Osteocyte (in vitro differentiated cells): ENCODE data around the gene FLT1. TPM values are rescaled to one million over a fixed set of nuclear protein-coding genes. Genes with fewer than 3 reads are reported as not detected.

ENCODE experiments used
- DNase-seq: peaks from one replicate; pipeline ENCODE4 v3.0.0; 2021; ENCODE audit warnings: mixed read lengths; ENCODE audit not compliant: unreplicated experiment; ENCODE audit errors: extremely low spot score
- H3K27ac Mint-ChIP-seq: one replicate; pipeline ENCODE4 v1.8.0; 2021; ENCODE audit warnings: mild to moderate bottlenecking, mixed read lengths; ENCODE audit not compliant: unreplicated experiment
- H3K27me3 Mint-ChIP-seq: one replicate; pipeline ENCODE4 v1.8.0; 2021; ENCODE audit warnings: mixed read lengths; ENCODE audit not compliant: unreplicated experiment
- H3K36me3 Mint-ChIP-seq: one replicate; pipeline ENCODE4 v1.8.0; 2021; ENCODE audit warnings: mixed read lengths; ENCODE audit not compliant: unreplicated experiment
- H3K4me1 Mint-ChIP-seq: one replicate; pipeline ENCODE4 v1.8.0; 2021; ENCODE audit warnings: mixed read lengths; ENCODE audit not compliant: unreplicated experiment
- H3K4me3 Mint-ChIP-seq: one replicate; pipeline ENCODE4 v1.8.0; 2021; ENCODE audit warnings: mild to moderate bottlenecking, moderate library complexity, mixed read lengths; ENCODE audit not compliant: unreplicated experiment
- H3K9me3 Mint-ChIP-seq: one replicate; pipeline ENCODE4 v1.8.0; 2021; ENCODE audit warnings: mixed read lengths; ENCODE audit not compliant: unreplicated experiment
- total RNA-seq: library from RNA; stranded (reverse); gene quantifications from 2 replicates; pipeline ENCODE4 v1.2.1, GENCODE V29; 2021
- TF ChIP-seq, protein P1 (sequence below): fragments of 200-600 bp; sonication (generic); IDR thresholded peaks from 2 replicates; pipeline ENCODE4 v1.5.0; 2021; ENCODE audit warnings: antibody characterized with exemption, mild to moderate bottlenecking, moderate library complexity

Gene FLT1
- total RNA-seq, 1 donor from 2014 or later = 3.4 TPM

DNA sequence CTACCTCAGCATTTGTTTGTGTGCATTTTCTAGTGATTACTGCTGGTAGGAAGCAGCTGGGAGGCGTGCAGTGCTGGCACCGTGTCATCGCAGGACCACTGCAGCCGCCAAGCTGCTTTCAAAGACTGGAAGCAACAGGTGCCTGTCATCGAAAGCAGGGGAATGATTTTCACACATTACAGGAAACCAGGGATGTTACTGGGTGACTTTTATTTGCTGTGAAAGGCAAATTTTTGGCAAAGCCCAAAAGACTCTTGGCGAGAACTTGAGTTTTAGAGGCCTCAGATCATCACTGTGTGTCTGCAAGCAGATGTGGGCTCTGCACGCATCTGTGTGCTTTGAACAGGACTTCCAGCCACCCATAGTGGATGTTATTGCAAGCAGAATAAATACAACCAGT lies 176.4 kb downstream of the FLT1 start:
- Mint-ChIP-seq H3K4me3 (no peak overlapping the region), H3K4me1 (peaks cover 17% of the 10 kb centered on the region), H3K27me3 (no peaks in the 10 kb centered on the region), H3K27ac (no peak overlapping the region), H3K9me3 (no peaks in the 10 kb centered on the region), H3K36me3 (no peaks in the 10 kb centered on the region)
- TF ChIP-seq, protein P1, sequence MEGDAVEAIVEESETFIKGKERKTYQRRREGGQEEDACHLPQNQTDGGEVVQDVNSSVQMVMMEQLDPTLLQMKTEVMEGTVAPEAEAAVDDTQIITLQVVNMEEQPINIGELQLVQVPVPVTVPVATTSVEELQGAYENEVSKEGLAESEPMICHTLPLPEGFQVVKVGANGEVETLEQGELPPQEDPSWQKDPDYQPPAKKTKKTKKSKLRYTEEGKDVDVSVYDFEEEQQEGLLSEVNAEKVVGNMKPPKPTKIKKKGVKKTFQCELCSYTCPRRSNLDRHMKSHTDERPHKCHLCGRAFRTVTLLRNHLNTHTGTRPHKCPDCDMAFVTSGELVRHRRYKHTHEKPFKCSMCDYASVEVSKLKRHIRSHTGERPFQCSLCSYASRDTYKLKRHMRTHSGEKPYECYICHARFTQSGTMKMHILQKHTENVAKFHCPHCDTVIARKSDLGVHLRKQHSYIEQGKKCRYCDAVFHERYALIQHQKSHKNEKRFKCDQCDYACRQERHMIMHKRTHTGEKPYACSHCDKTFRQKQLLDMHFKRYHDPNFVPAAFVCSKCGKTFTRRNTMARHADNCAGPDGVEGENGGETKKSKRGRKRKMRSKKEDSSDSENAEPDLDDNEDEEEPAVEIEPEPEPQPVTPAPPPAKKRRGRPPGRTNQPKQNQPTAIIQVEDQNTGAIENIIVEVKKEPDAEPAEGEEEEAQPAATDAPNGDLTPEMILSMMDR = no peak
- no peak for DNase-seq

DNA sequence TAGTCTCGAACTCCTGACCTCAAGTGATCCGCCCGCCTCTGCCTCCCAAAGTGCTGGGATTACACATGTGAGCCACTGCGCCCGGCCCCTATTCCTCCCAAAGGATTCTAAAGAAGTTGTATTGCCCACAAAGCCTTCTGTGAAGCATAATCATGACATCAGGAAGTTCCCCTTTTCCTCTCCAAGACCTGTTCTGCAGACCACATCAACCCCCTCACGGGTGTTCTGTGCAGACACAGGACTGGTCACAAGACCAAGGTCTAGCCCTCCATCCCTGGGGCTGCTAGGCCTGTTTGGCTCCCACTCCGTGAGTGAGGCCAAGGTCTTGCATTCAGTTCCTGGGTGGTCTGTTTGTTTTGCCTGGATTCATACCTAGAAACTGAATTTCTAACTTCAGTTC lies 178.1 kb downstream of the FLT1 start:
- no peak overlapping the region for H3K27ac Mint-ChIP-seq
- H3K4me1 Mint-ChIP-seq = peaks cover 6% of the 10 kb centered on the region
- TF ChIP-seq, protein P1 = no peak
- no peak overlapping the region for H3K4me3 Mint-ChIP-seq
- H3K9me3 Mint-ChIP-seq = no peaks in the 10 kb centered on the region
- no peaks in the 10 kb centered on the region for H3K36me3 Mint-ChIP-seq
- DNase-seq = no peak
- no peaks in the 10 kb centered on the region for H3K27me3 Mint-ChIP-seq

DNA sequence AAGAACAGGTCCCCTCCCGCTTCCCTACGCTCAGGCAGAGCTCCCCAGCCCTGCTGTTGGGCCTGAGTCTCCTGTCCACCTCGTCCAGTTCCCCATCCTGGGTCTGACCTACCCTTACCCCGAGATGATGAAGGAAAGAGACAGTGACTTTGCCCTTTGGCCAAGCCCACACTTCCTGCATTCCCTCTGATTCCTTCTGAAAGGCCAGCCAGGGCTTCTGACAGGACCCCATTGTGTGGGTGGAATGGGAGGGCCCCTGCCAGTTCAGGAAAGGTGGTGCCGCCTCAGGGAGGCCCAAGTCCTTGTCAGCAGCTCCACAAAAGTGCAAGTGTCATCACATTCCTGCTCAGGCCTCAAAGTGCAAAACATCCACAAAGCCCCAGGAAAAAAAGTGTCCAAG lies 178.8 kb downstream of the FLT1 start:
- Mint-ChIP-seq H3K36me3 (no peaks in the 10 kb centered on the region), H3K27me3 (no peaks in the 10 kb centered on the region), H3K27ac (no peak overlapping the region), H3K9me3 (no peaks in the 10 kb centered on the region), H3K4me1 (peaks cover 5% of the 10 kb centered on the region), H3K4me3 (no peak overlapping the region)
- TF ChIP-seq, protein P1 = no peak
- no peak for DNase-seq

DNA sequence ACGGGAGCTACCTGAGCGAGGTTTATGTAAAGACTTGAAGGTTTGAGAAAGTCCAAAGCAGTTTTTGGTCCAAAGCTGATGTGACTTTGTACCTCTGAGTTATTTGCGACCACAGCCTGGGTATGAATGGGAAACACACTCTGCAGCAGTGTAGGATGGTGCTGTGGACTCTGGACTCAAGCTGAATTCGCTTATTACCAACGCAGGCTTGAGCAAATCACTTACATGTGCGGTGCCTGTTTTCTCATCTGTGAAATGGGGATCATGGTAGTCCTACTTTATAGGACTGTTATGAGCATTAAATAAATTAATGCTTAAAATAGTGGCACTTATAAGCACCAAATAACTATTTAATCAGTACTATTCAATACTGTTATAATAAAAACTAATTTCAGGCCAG lies 180.0 kb downstream of the FLT1 start:
- Mint-ChIP-seq H3K36me3 (no peaks in the 10 kb centered on the region), H3K27ac (no peak overlapping the region), H3K4me3 (no peak overlapping the region)

DNA sequence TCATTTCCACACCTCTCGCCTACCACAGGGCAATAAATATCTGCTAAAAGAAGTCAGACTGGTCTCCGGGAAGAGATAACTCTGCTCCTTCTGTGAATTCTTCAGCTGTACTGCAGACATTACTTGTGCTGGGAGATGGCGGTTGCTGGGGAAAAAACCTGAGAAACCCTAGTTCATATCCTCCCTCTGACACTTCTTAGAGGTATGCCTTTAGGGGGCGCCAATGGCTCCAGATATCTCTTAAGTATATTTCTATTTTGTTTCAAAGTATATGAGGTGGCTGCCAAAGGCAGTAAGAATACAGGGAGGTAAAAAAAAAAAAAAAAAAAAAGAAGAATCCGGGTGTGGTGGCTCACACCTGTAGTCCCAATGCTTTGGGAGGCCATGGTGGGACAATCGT lies 181.3 kb downstream of the FLT1 start:
- peaks cover 5% of the 10 kb centered on the region for H3K4me1 Mint-ChIP-seq
- H3K27me3 Mint-ChIP-seq = no peaks in the 10 kb centered on the region
- H3K9me3 Mint-ChIP-seq = no peaks in the 10 kb centered on the region
- no peak for DNase-seq
- H3K27ac Mint-ChIP-seq = no peak overlapping the region
- no peak overlapping the region for H3K4me3 Mint-ChIP-seq
- TF ChIP-seq, protein P1 = peak; percentile 30
- no peaks in the 10 kb centered on the region for H3K36me3 Mint-ChIP-seq

More for the DNA sequence above, 180.0 kb downstream of the FLT1 start:
- TF ChIP-seq, protein P1 = no peak
- no peaks in the 10 kb centered on the region for H3K27me3 Mint-ChIP-seq
- no peaks in the 10 kb centered on the region for H3K9me3 Mint-ChIP-seq
- H3K4me1 Mint-ChIP-seq = peaks cover 5% of the 10 kb centered on the region
- no peak for DNase-seq
